Measurements from ENCODE around the gene CCDC32.

The CCDC32 gene

DNA sequence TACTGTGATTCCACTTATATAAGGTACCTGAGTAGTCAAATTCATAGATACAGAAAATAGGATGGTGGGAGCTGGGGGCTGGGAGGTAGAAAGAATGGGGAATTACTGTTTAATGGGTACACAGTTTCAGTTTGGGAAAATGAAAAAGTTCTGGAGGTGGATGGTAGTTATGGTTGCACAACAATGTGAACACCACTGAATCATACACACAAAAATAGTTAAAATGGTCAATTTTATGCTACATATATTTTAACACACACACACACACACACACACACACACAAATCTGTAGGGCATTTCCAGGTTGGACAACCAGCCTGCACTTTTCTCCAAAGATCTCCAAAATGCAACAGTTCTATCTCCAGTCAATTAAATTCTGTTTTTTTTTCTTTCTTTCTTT lies 1.4 kb downstream of the CCDC32 start:
- Histone ChIP-seq H3K4me1 (ENCODE audit: control insufficient read depth, insufficient read depth, low read length) (peaks cover 7% of the 10 kb centered on the region), H3K4me3 (ENCODE audit: low read depth, low read length) (no peak overlapping the region), H3K9me3 (ENCODE audit: control insufficient read depth, insufficient read depth, low read length) (no peaks in the 10 kb centered on the region), H3K27me3 (ENCODE audit: control insufficient read depth, insufficient read depth, low read length) (no peaks in the 10 kb centered on the region), H3K9ac (ENCODE audit: low read depth, low read length) (no peak overlapping the region), H3K36me3 (ENCODE audit: control insufficient read depth, insufficient read depth, low read length) (no peaks in the 10 kb centered on the region)

DNA sequence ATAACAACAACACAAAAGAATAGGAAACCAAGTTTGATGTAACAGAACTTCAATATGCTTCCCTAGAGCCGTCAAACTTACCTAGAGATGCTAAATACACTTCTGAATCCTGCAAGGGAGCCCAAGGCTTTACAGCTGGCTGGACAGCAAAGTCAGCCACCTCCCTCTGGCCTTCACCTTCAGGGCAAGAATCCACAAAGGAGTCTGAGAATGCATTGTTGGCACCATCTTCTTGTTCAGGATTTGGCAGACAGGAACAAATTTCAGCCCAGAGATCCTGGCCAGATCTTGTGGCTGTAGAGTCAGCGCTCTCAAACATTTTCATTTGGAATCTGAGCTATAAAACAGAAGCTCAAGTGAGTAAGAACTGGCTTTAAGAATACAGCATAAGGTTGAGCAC lies 2.2 kb downstream of the CCDC32 start:
- H3K4me1 ChIP-seq (ENCODE audit: control insufficient read depth, insufficient read depth, low read length), result peaks cover 7% of the 10 kb centered on the region
- no peak overlapping the region for H3K9ac ChIP-seq (ENCODE audit: low read depth, low read length)
- H3K9me3 ChIP-seq (ENCODE audit: control insufficient read depth, insufficient read depth, low read length), result no peaks in the 10 kb centered on the region
- H3K27me3 ChIP-seq (ENCODE audit: control insufficient read depth, insufficient read depth, low read length), result no peaks in the 10 kb centered on the region
- H3K36me3 ChIP-seq (ENCODE audit: control insufficient read depth, insufficient read depth, low read length), result no peaks in the 10 kb centered on the region
- no peak overlapping the region for H3K4me3 ChIP-seq (ENCODE audit: low read depth, low read length)

GRCh38 chr15:40558952-40559742 lies 5.7 kb downstream of the CCDC32 start:
- Histone ChIP-seq H3K36me3 (ENCODE audit: control insufficient read depth, insufficient read depth, low read length) (no peaks in the 10 kb centered on the region), H3K9ac (ENCODE audit: low read depth, low read length) (no peak overlapping the region)

DNA sequence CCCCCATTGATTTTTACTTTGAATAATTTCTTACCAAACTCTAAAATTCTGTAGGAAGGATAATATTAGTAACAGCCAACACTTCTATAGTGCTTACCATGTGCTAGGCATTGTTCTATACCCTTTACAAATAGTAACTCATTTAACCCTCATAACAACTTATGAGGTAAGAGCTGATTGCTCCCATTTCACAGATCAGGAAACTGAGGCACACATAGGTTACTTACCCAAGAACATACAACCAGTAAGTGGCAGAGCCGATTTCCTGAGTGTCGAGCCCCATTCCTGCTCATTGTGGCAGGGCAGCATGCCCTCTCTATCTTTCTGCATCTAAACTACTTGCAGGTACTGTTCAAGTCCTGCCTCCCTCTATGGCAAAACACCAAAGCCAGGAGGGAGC lies 9.0 kb downstream of the CCDC32 start:
- H3K9me3 ChIP-seq (ENCODE audit: control insufficient read depth, insufficient read depth, low read length), result no peaks in the 10 kb centered on the region
- peaks cover 19% of the 10 kb centered on the region for H3K4me1 ChIP-seq (ENCODE audit: control insufficient read depth, insufficient read depth, low read length)
- H3K9ac ChIP-seq (ENCODE audit: low read depth, low read length), result no peak overlapping the region
- H3K36me3 ChIP-seq (ENCODE audit: control insufficient read depth, insufficient read depth, low read length), result no peaks in the 10 kb centered on the region
- H3K4me3 ChIP-seq (ENCODE audit: low read depth, low read length), result no peak overlapping the region
- H3K27me3 ChIP-seq (ENCODE audit: control insufficient read depth, insufficient read depth, low read length), result no peaks in the 10 kb centered on the region

More at GRCh38 chr15:40558952-40559742, 5.7 kb downstream of the CCDC32 start:
- H3K9me3 ChIP-seq (ENCODE audit: control insufficient read depth, insufficient read depth, low read length), result no peaks in the 10 kb centered on the region
- no peaks in the 10 kb centered on the region for H3K27me3 ChIP-seq (ENCODE audit: control insufficient read depth, insufficient read depth, low read length)
- no peak overlapping the region for H3K4me3 ChIP-seq (ENCODE audit: low read depth, low read length)
- peaks cover 11% of the 10 kb centered on the region for H3K4me1 ChIP-seq (ENCODE audit: control insufficient read depth, insufficient read depth, low read length)

DNA sequence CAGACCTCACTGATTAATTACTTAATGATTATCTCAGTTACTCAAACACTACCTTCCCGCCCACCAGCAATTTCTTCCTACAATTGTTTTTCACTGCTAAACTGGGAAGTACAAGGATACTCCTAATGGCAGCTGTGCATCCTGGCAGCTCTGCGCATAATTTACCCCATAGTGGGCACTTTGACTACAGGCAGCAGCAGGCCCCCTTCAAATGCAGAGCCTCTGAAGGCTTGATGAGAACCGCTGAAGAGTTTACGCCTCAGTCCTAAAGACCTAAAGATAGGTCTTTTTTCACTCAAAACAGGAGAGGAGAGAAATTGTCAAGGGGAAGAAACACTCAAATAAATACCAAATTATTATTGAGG lies 10.7 kb downstream of the CCDC32 start:
- peaks cover 19% of the 10 kb centered on the region for H3K4me1 ChIP-seq (ENCODE audit: control insufficient read depth, insufficient read depth, low read length)
- no peaks in the 10 kb centered on the region for H3K27me3 ChIP-seq (ENCODE audit: control insufficient read depth, insufficient read depth, low read length)
- no peak overlapping the region for H3K4me3 ChIP-seq (ENCODE audit: low read depth, low read length)
- no peaks in the 10 kb centered on the region for H3K9me3 ChIP-seq (ENCODE audit: control insufficient read depth, insufficient read depth, low read length)
- peaks cover 3% of the 10 kb centered on the region for H3K36me3 ChIP-seq (ENCODE audit: control insufficient read depth, insufficient read depth, low read length)
- H3K9ac ChIP-seq (ENCODE audit: low read depth, low read length), result no peak overlapping the region

- Histone ChIP-seq H3K27me3 (ENCODE audit: control insufficient read depth, insufficient read depth, low read length) (no peaks in the 10 kb centered on the region), H3K36me3 (ENCODE audit: control insufficient read depth, insufficient read depth, low read length) (peaks cover 3% of the 10 kb centered on the region), H3K4me1 (ENCODE audit: control insufficient read depth, insufficient read depth, low read length) (peaks cover 19% of the 10 kb centered on the region), H3K4me3 (ENCODE audit: low read depth, low read length) (no peak overlapping the region), H3K9ac (ENCODE audit: low read depth, low read length) (no peak overlapping the region), H3K9me3 (ENCODE audit: control insufficient read depth, insufficient read depth, low read length) (no peaks in the 10 kb centered on the region)
Observed at GRCh38 chr15:40550341-40551037, 14.4 kb downstream of the CCDC32 start.

- Histone ChIP-seq H3K4me3 (ENCODE audit: low read depth, low read length) (no peak overlapping the region), H3K27me3 (ENCODE audit: control insufficient read depth, insufficient read depth, low read length) (no peaks in the 10 kb centered on the region), H3K4me1 (ENCODE audit: control insufficient read depth, insufficient read depth, low read length) (peaks cover 17% of the 10 kb centered on the region), H3K9me3 (ENCODE audit: control insufficient read depth, insufficient read depth, low read length) (no peaks in the 10 kb centered on the region), H3K9ac (ENCODE audit: low read depth, low read length) (no peak overlapping the region), H3K36me3 (ENCODE audit: control insufficient read depth, insufficient read depth, low read length) (peaks cover 3% of the 10 kb centered on the region)
Observed at GRCh38 chr15:40549894-40550293, 14.9 kb downstream of the CCDC32 start.

- no peak overlapping the region for H3K4me3 ChIP-seq (ENCODE audit: low read depth, low read length)
- peaks cover 3% of the 10 kb centered on the region for H3K36me3 ChIP-seq (ENCODE audit: control insufficient read depth, insufficient read depth, low read length)
- H3K4me1 ChIP-seq (ENCODE audit: control insufficient read depth, insufficient read depth, low read length), result peaks cover 7% of the 10 kb centered on the region
- no peak overlapping the region for H3K9ac ChIP-seq (ENCODE audit: low read depth, low read length)
- no peaks in the 10 kb centered on the region for H3K9me3 ChIP-seq (ENCODE audit: control insufficient read depth, insufficient read depth, low read length)
- no peaks in the 10 kb centered on the region for H3K27me3 ChIP-seq (ENCODE audit: control insufficient read depth, insufficient read depth, low read length)
Observed at GRCh38 chr15:40548610-40549009, 16.2 kb downstream of the CCDC32 start.

- Histone ChIP-seq H3K4me3 (ENCODE audit: low read depth, low read length) (no peak overlapping the region), H3K27me3 (ENCODE audit: control insufficient read depth, insufficient read depth, low read length) (no peaks in the 10 kb centered on the region), H3K36me3 (ENCODE audit: control insufficient read depth, insufficient read depth, low read length) (peaks cover 3% of the 10 kb centered on the region), H3K9me3 (ENCODE audit: control insufficient read depth, insufficient read depth, low read length) (no peaks in the 10 kb centered on the region), H3K4me1 (ENCODE audit: control insufficient read depth, insufficient read depth, low read length) (peaks cover 2% of the 10 kb centered on the region), H3K9ac (ENCODE audit: low read depth, low read length) (no peak overlapping the region)
Observed at GRCh38 chr15:40545457-40545856, 19.4 kb downstream of the CCDC32 start.

- Histone ChIP-seq H3K27me3 (ENCODE audit: control insufficient read depth, insufficient read depth, low read length) (no peaks in the 10 kb centered on the region), H3K36me3 (ENCODE audit: control insufficient read depth, insufficient read depth, low read length) (no peaks in the 10 kb centered on the region), H3K9ac (ENCODE audit: low read depth, low read length) (no peak overlapping the region), H3K9me3 (ENCODE audit: control insufficient read depth, insufficient read depth, low read length) (no peaks in the 10 kb centered on the region), H3K4me3 (ENCODE audit: low read depth, low read length) (no peak overlapping the region), H3K4me1 (ENCODE audit: control insufficient read depth, insufficient read depth, low read length) (peaks cover 2% of the 10 kb centered on the region)
Observed at GRCh38 chr15:40543631-40544294, 21.1 kb downstream of the CCDC32 start.

GRCh38 chr15:40543082-40543481 lies 21.8 kb downstream of the CCDC32 start:
- Histone ChIP-seq H3K9me3 (ENCODE audit: control insufficient read depth, insufficient read depth, low read length) (no peaks in the 10 kb centered on the region), H3K4me3 (ENCODE audit: low read depth, low read length) (no peak overlapping the region), H3K4me1 (ENCODE audit: control insufficient read depth, insufficient read depth, low read length) (peaks cover 2% of the 10 kb centered on the region), H3K9ac (ENCODE audit: low read depth, low read length) (no peak overlapping the region), H3K27me3 (ENCODE audit: control insufficient read depth, insufficient read depth, low read length) (no peaks in the 10 kb centered on the region), H3K36me3 (ENCODE audit: control insufficient read depth, insufficient read depth, low read length) (no peaks in the 10 kb centered on the region)

DNA sequence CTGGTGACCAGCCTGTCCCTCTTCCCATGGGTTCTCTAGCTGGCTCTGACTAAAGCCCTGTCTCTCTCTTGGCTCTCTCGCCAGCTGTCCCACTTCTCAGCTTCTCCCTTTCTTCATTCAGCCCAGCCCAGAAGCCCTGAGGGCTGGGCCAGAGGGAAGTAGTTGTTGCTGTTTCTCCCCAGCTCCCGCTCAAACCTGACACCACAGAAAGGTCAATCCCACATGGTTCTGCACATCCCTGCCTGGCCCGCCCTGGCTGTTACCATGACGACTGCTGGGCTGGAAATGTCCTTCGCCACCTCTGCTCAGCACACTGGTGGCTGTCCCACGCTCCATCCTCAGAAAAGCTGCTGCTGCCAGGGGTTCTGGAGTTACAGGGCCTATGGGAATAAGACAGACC lies 25.9 kb downstream of the CCDC32 start:
- H3K9me3 ChIP-seq (ENCODE audit: control insufficient read depth, insufficient read depth, low read length), result no peaks in the 10 kb centered on the region
- H3K4me1 ChIP-seq (ENCODE audit: control insufficient read depth, insufficient read depth, low read length), result peaks cover 2% of the 10 kb centered on the region
- no peaks in the 10 kb centered on the region for H3K27me3 ChIP-seq (ENCODE audit: control insufficient read depth, insufficient read depth, low read length)
- H3K4me3 ChIP-seq (ENCODE audit: low read depth, low read length), result no peak overlapping the region
- H3K36me3 ChIP-seq (ENCODE audit: control insufficient read depth, insufficient read depth, low read length), result no peaks in the 10 kb centered on the region
- H3K9ac ChIP-seq (ENCODE audit: low read depth, low read length), result no peak overlapping the region

All from iPS-15b (cell line).